Fibroblast of lung (primary cell): Measurements from ENCODE around the gene CAMSAP2. TPM values are rescaled to one million over a fixed set of nuclear protein-coding genes. Genes with fewer than 3 reads are reported as not detected.

Experiments used
- DNase-seq, 2 donors: peaks; one replicate each; pipeline versions ENCODE4 v3.0.0 to v3.0.0-alpha.2; 2010; ENCODE audit warnings: low read depth in 2 of 2
- H2AFZ ChIP-seq: 2 replicates; pipeline ENCODE4 v1.5.1; 2012; ENCODE audit warnings: low read length, control low read depth, inconsistent platforms
- H3K27ac ChIP-seq: 2 replicates; pipeline ENCODE4 v1.5.1; 2011; ENCODE audit warnings: low read length, control low read depth; ENCODE audit not compliant: insufficient read depth
- H3K27me3 ChIP-seq: 2 replicates; pipeline ENCODE4 v1.5.1; 2011; ENCODE audit warnings: mild to moderate bottlenecking, low read length; ENCODE audit not compliant: control insufficient read depth, insufficient read depth
- H3K36me3 ChIP-seq: 2 replicates; pipeline ENCODE4 v1.5.1; 2011; ENCODE audit warnings: low read length; ENCODE audit not compliant: control insufficient read depth, insufficient read depth
- H3K4me1 ChIP-seq: 2 replicates; pipeline ENCODE4 v1.5.1; 2011; ENCODE audit warnings: low read length; ENCODE audit not compliant: control insufficient read depth, insufficient read depth; ENCODE audit errors: extremely low read depth
- H3K4me2 ChIP-seq: 2 replicates; pipeline ENCODE4 v1.5.1; 2011; ENCODE audit warnings: low read length, control low read depth; ENCODE audit not compliant: insufficient read depth; ENCODE audit errors: extremely low read depth
- H3K4me3 ChIP-seq, 4 experiments: fragments of 200-600 bp in 1 of 4; sonication (generic) in 1 of 4; replicated peaks in 1 of 4; 2 replicates each; pipeline ENCODE4 v1.5.1; 2011 to 2016; ENCODE audit warnings: low read length in 4 of 4, low read depth in 3 of 4, mild to moderate bottlenecking in 3 of 4, control low read depth in 2 of 4, inconsistent platforms in 1 of 4, mixed read lengths in 1 of 4; ENCODE audit not compliant: insufficient read depth in 1 of 4; ENCODE audit errors: control extremely low read depth in 1 of 4
- H3K79me2 ChIP-seq: 2 replicates; pipeline ENCODE4 v1.5.1; 2012; ENCODE audit warnings: mild to moderate bottlenecking, low read length, inconsistent platforms; ENCODE audit not compliant: control insufficient read depth, insufficient read depth
- H3K9ac ChIP-seq: 2 replicates; pipeline ENCODE4 v1.5.1; 2011; ENCODE audit warnings: mild to moderate bottlenecking, low read length, control low read depth; ENCODE audit not compliant: insufficient read depth
- H3K9me3 ChIP-seq: 2 replicates; pipeline ENCODE4 v1.5.1; 2012; ENCODE audit warnings: low read depth, low read length; ENCODE audit not compliant: control insufficient read depth, insufficient read depth
- H4K20me1 ChIP-seq: 2 replicates; pipeline ENCODE4 v1.5.1; 2011; ENCODE audit warnings: low read length; ENCODE audit not compliant: control insufficient read depth, insufficient read depth; ENCODE audit errors: extremely low read depth
- CTCF ChIP-seq, 2 donors: IDR thresholded peaks in 1 of 2; conservative IDR thresholded peaks in 1 of 2; 1 replicate in 1 of 2; 2 replicates in 1 of 2; pipeline ENCODE4 v1.5.1; 2011 to 2012; ENCODE audit warnings: low read length in 2 of 2, control low read depth in 1 of 2, inconsistent platforms in 1 of 2, low read depth in 1 of 2, mild to moderate bottlenecking in 1 of 2
- EZH2 ChIP-seq: IDR thresholded peaks from 2 replicates; pipeline ENCODE4 v1.5.1; 2012; ENCODE audit warnings: low read length, control low read depth, mild to moderate bottlenecking; ENCODE audit errors: missing control alignments
- polyA plus RNA-seq, 2 donors: library from polyadenylated mRNA; depleted of rRNA in 1 of 2; stranded (reverse) in 1 of 2; unstranded in 1 of 2; fragments of >200 nt; gene quantifications; 2 replicates each; pipeline ENCODE4 v1.2.1, GENCODE V29; 2011 to 2012; ENCODE audit warnings: missing spikeins in 1 of 2
- total RNA-seq: library from RNA; depleted of rRNA; stranded (reverse); fragments of >200 nt; gene quantifications from 2 replicates; pipeline ENCODE4 v1.2.1, GENCODE V29; 2014

The CAMSAP2 gene
- total and polyA plus RNA-seq, 2 donors (not counting 1 experiment from before 2014, with no cell fraction given) = 22.3 to 32.5 TPM

- no peaks in the 10 kb centered on the region for H3K4me1 ChIP-seq
- no peak overlapping the region for H3K27ac ChIP-seq
- H3K9ac ChIP-seq = no peak overlapping the region
- H2AFZ ChIP-seq = no peak overlapping the region
- TF ChIP-seq CTCF (conservative IDR thresholded peaks at IDR 0.05 in 1 of 2, IDR thresholded peaks at IDR 0.05 in 1 of 2; ENCODE audit: low read depth in 1 of 2, low read length in 2 of 2) (no peak), EZH2 (no peak)
- no peaks in the 10 kb centered on the region for H3K79me2 ChIP-seq
- H3K36me3 ChIP-seq = no peaks in the 10 kb centered on the region
- H3K4me2 ChIP-seq = no peak overlapping the region
- DNase-seq = no peak
- H3K9me3 ChIP-seq = no peaks in the 10 kb centered on the region
- H3K4me3 ChIP-seq = no peak overlapping the region
- H3K27me3 ChIP-seq = peaks cover 5% of the 10 kb centered on the region
- no peaks in the 10 kb centered on the region for H4K20me1 ChIP-seq
Observed at GRCh38 chr1:200908191-200908868, 169.6 kb downstream of the CAMSAP2 start.

- no peak overlapping the region for H3K4me3 ChIP-seq
- no peaks in the 10 kb centered on the region for H3K79me2 ChIP-seq
- no peak for TF ChIP-seq CTCF (conservative IDR thresholded peaks at IDR 0.05 in 1 of 2, IDR thresholded peaks at IDR 0.05 in 1 of 2; ENCODE audit: low read depth in 1 of 2, low read length in 2 of 2)
- TF ChIP-seq EZH2 = no peak
- no peak overlapping the region for H3K4me2 ChIP-seq
- no peaks in the 10 kb centered on the region for H3K9me3 ChIP-seq
- H2AFZ ChIP-seq = no peak overlapping the region
- H3K27ac ChIP-seq = no peak overlapping the region
- DNase-seq = no peak
- no peaks in the 10 kb centered on the region for H3K36me3 ChIP-seq
- H3K27me3 ChIP-seq = peaks cover 5% of the 10 kb centered on the region
- no peak overlapping the region for H3K9ac ChIP-seq
- H4K20me1 ChIP-seq = no peaks in the 10 kb centered on the region
- H3K4me1 ChIP-seq = no peaks in the 10 kb centered on the region
Observed at GRCh38 chr1:200909071-200909470, 170.4 kb downstream of the CAMSAP2 start.

GRCh38 chr1:200909757-200910239, 171.1 kb downstream of the CAMSAP2 start:
- Histone ChIP-seq H4K20me1 (no peaks in the 10 kb centered on the region), H2AFZ (no peak overlapping the region), H3K4me3 (no peak overlapping the region), H3K27me3 (peaks cover 5% of the 10 kb centered on the region), H3K79me2 (no peaks in the 10 kb centered on the region), H3K4me1 (no peaks in the 10 kb centered on the region), H3K4me2 (no peak overlapping the region), H3K27ac (no peak overlapping the region), H3K9ac (no peak overlapping the region), H3K9me3 (no peaks in the 10 kb centered on the region), H3K36me3 (no peaks in the 10 kb centered on the region)
- no peak for TF ChIP-seq EZH2
- no peak for TF ChIP-seq CTCF (conservative IDR thresholded peaks at IDR 0.05 in 1 of 2, IDR thresholded peaks at IDR 0.05 in 1 of 2; ENCODE audit: low read depth in 1 of 2, low read length in 2 of 2)
- DNase-seq = no peak

Other genes starting within 250 kb of the CAMSAP2 start
- 1.3 and 4.0 TPM in 2 replicates for gene KIF14, start 118.1 kb upstream of the CAMSAP2 start, total RNA-seq
- 2.2 and 7.0 TPM in 2 replicates for gene KIF14, start 118.1 kb upstream of the CAMSAP2 start, polyA plus RNA-seq
- 16.2 and 18.7 TPM in 2 replicates for gene DDX59, start 69.0 kb upstream of the CAMSAP2 start, total RNA-seq
- gene DDX59, start 69.0 kb upstream of the CAMSAP2 start, polyA plus RNA-seq = 13.0 and 14.0 TPM in 2 replicates
- gene GPR25, start 134.1 kb downstream of the CAMSAP2 start, total RNA-seq = not detected in 2 replicates
- not detected in 2 replicates for gene GPR25, start 134.1 kb downstream of the CAMSAP2 start, polyA plus RNA-seq
- not detected in 2 replicates for gene INAVA, start 156.0 kb downstream of the CAMSAP2 start, total RNA-seq
- gene INAVA, start 156.0 kb downstream of the CAMSAP2 start, polyA plus RNA-seq = 0.02 and 0.03 TPM in 2 replicates